Measurements from ENCODE around the gene SSH2.
A peak's percentile ranks its signal among the peaks of the same experiment; 100 is the strongest.

SSH2 gene

DNA sequence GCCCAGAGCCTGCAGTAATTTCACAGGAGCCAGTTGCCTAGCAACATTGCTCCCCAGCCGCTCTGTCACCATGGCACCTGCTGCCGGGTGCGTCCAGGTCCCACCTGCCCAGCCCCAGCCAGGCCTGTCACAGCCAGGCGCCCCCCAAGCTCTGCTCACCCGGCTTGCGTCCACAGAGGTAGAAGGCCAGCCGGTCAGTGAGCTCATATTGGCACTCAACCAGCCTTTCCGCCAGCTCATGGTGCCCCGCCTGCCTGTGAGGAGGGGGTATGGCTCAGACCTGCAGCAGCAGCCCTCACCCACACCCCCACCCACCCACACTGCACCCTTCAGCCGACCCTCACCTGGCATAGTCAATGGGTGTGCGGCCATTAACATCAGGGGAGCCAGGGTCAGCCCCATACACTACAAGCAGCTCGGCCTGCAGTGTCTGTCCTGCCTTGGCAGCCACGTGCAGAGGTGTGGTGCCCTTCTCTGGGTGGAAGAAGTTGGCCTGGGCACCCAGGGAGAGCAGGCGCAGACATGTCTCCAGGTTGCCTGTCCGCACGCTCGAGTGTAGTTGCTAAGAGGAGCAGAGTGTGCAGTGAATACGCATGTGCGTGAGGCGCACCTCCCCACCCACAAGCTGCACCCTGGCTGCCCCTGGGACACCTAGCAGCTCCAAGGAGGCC is 348.3 kb downstream of the SSH2 start:
- DNase-seq (ENCODE audit: low read depth), result no peak
- TF ChIP-seq, protein P1, sequence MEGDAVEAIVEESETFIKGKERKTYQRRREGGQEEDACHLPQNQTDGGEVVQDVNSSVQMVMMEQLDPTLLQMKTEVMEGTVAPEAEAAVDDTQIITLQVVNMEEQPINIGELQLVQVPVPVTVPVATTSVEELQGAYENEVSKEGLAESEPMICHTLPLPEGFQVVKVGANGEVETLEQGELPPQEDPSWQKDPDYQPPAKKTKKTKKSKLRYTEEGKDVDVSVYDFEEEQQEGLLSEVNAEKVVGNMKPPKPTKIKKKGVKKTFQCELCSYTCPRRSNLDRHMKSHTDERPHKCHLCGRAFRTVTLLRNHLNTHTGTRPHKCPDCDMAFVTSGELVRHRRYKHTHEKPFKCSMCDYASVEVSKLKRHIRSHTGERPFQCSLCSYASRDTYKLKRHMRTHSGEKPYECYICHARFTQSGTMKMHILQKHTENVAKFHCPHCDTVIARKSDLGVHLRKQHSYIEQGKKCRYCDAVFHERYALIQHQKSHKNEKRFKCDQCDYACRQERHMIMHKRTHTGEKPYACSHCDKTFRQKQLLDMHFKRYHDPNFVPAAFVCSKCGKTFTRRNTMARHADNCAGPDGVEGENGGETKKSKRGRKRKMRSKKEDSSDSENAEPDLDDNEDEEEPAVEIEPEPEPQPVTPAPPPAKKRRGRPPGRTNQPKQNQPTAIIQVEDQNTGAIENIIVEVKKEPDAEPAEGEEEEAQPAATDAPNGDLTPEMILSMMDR (IDR thresholded peaks at IDR 0.05; ENCODE audit: control insufficient read depth, insufficient read depth, low read depth, low read length, missing control alignments), result no peak
- no peak overlapping the region for H3K4me3 ChIP-seq (ENCODE audit: control insufficient read depth, low read depth, low read length)

DNA sequence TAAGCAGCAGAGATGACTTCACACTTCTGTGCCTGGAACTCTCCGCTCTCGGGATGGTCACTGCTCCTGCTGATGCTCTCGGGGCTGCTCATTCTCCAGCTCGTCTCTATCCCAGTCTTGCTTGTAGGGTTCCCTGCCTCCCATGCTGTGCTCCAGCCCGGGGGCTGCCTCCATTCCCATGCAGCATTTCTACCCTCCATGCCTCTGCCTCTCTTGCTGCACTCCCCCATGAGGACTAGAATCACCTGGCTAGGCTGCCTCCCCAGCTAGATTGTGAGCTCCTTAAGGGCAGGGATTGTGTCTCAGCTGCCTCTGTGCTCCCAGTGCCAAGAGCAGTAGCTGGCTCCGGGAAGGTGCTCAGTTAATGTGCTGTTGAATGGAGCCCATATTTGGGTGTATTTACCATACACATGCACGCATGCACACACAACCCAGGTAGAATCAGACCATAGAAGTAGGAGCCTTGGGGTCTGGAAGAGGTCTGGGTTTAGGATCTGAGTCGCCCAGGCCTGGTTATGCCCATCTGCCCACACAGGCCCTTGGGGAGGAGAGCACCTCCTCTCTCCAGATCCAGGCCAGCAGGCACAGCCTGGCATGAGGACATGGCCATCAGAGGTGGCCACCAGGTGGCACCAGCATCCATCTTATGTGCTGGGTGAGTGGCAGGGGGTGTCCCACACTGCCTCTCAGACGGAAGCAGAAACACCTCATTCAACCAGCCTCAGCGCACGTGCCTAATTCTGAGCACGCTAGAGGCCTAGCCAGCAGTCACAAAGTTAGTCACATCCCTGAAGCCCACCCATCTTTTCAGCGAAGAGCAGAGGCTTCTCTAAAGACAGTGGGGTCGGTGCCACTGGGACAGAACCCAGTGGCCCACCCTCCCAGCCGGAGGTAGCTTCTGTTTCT is 349.9 kb downstream of the SSH2 start:
- no peak overlapping the region for H3K4me3 ChIP-seq (ENCODE audit: control insufficient read depth, low read depth, low read length)
- TF ChIP-seq, protein P1 (IDR thresholded peaks at IDR 0.05; ENCODE audit: control insufficient read depth, insufficient read depth, low read depth, low read length, missing control alignments), result peak; percentile 91
- peak; percentile 27 for DNase-seq (ENCODE audit: low read depth)

DNA sequence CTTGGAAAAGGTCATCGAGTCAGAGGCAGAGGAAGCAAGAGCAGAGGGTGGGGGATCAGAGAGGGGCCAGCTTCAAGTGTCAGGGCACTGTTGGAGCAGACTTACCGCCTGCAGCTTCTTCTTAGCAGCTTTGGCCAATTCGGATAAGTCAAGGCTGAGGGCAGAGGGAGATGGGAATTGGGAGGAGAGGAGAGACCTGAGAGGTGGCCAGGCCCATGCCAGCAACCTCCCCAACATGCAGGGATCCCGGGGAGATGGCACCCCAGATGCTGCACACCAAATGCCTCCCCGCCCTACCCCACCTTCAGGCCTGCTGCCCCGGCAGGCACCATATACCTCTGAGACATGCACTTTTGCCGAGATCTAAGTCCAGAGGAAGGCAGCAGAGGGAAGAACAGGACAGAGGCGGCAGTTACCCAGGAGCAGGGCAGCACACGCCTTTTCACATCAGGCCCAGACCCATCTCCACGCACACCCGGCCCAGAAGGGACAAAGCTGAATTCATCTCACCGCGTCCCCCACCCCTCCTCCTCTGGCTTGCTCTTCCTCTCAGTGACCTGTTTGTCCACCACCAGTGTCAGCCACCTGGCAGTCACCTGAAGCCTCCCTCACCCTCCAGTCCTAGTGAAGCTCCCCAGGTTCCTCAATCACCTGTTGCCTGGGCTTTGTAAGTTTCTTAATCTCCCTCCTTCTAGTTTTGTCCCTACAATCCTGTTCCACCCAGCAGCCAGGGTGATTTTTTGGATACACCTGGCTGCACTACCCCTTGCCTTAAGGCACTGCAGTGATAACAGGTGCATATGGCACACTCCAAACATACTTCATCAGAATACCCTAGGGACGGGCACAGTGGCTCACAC is 351.2 kb downstream of the SSH2 start:
- H3K4me3 ChIP-seq (ENCODE audit: control insufficient read depth, low read depth, low read length), result no peak overlapping the region
- DNase-seq (ENCODE audit: low read depth), result no peak
- TF ChIP-seq, protein P1 (IDR thresholded peaks at IDR 0.05; ENCODE audit: control insufficient read depth, insufficient read depth, low read depth, low read length, missing control alignments), result no peak

DNA sequence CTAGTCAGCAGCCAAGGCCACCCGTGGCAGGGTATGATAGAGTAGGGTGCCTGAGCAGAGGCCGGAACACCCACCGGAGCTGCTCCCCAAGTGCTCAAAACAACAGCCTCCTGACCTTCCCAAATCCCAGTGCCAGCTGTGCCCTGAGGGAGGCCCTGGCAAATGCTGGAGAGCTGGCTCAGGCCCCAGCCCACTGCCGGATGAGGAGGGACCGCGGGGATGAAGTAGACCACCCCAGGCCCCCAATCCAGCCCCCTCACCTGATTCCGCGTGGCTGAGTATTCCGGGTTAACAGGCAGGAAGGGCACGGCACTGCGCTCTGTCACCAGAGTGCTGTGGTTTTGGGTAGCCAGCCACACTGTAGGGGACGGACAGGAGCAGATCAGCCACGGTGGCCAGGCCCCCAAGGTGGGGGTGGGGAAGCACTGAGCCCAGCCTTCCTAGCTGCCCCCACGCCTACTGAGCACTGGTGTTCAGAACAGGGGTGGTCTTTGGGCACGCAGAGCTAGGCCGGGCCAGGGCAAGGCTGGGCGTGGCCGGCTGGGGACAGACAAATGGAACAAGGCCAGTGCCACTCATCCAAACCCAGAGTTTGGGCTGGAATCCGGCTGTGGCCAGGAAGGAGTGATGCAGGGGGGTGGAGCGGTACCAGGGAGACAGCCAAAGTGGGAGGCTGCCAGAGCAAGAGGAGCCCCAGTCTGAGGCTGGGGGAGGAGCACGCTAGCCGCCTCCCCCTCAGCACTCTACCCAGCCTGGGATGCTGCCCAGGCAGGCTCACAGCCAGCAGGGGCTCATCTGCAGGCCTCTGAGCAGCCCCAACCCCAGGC is 352.4 kb downstream of the SSH2 start:
- no peak overlapping the region for H3K4me3 ChIP-seq (ENCODE audit: control insufficient read depth, low read depth, low read length)
- TF ChIP-seq, protein P1 (IDR thresholded peaks at IDR 0.05; ENCODE audit: control insufficient read depth, insufficient read depth, low read depth, low read length, missing control alignments), result no peak
- no peak for DNase-seq (ENCODE audit: low read depth)

DNA sequence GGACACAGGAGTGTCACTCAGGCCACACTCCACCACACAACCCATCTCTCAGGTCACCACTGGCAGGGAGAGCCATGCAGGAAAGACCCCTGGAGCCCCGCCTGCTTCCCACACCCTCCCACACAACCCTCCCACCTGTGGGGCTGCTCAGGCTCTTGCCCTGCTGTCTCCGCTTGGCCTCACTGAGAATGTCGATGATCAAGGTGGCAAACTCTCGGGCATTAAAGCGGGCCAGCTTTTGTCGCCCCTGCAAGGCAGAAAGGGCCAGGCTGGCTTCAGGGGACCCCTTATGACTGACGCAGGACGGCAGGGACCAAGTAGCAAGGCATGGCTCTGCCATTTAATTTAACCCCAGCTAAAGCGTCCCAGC is 353.0 kb downstream of the SSH2 start:
- no peak overlapping the region for H3K4me3 ChIP-seq (ENCODE audit: control insufficient read depth, low read depth, low read length)
- TF ChIP-seq, protein P1 (IDR thresholded peaks at IDR 0.05; ENCODE audit: control insufficient read depth, insufficient read depth, low read depth, low read length, missing control alignments), result no peak
- DNase-seq (ENCODE audit: low read depth), result no peak
